Neural progenitor cell (in vitro differentiated cells): ENCODE measurements around the gene CNOT1.

Experiments
- CTCF ChIP-seq: fragments of 200-600 bp; sonication (generic); IDR thresholded peaks from 2 replicates; pipeline ENCODE4 v1.5.1; 2017; ENCODE audit warnings: antibody characterized with exemption, mild to moderate bottlenecking
- EZH2 ChIP-seq: fragments of 200-600 bp; sonication (generic); IDR thresholded peaks from 2 replicates; pipeline ENCODE4 v1.6.1; 2017; ENCODE audit warnings: antibody characterized with exemption, mild to moderate bottlenecking, moderate library complexity
- EZH2phosphoT487 ChIP-seq: fragments of 200-600 bp; sonication (generic); IDR thresholded peaks from 2 replicates; pipeline ENCODE4 v1.6.1; 2017; ENCODE audit warnings: antibody characterized with exemption

GRCh38 chr16:58519707-58520106 is 109.9 kb downstream of the CNOT1 start:
- no peak for TF ChIP-seq CTCF
- no peak for TF ChIP-seq EZH2
- TF ChIP-seq EZH2phosphoT487 = no peak
